SH-SY5Y (cell line): ENCODE results near the gene SMS.

Experiments
- GATA2 ChIP-seq: IDR thresholded peaks from 2 replicates; pipeline ENCODE4 v1.6.1; 2011; ENCODE audit warnings: mild to moderate bottlenecking, low read depth, low read length
- GATA3 ChIP-seq: IDR thresholded peaks from 2 replicates; pipeline ENCODE4 v1.6.1; 2011; ENCODE audit warnings: low read depth, mild to moderate bottlenecking, low read length, moderate library complexity

- TF ChIP-seq GATA2 = no peak
- TF ChIP-seq GATA3 = no peak
Observed at GRCh38 chrX:22043872-22044271, 103.4 kb downstream of the SMS start.
